PC-9 (cell line): ENCODE data around the gene WDR37. TPM values are rescaled to one million over a fixed set of nuclear protein-coding genes. Genes with fewer than 3 reads are reported as not detected.

Experiments used
- BruUV-seq: library from RNA; stranded (reverse); fragments of 400-500 nt; replicated peaks from 2 replicates; lab custom pipeline; 2021; lab: Mats Ljungman, UMichigan
- CTCF ChIA-PET: fragments of 300-600 bp; sonication (Branson Sonifier 250); formaldehyde crosslinking; loops from one replicate; lab custom pipeline; 2022; ENCODE audit warnings: antibody characterized with exemption; lab: Charles Lee
- POLR2A ChIA-PET: fragments of 300-600 bp; sonication (Branson Sonifier 250); formaldehyde crosslinking; loops from one replicate; lab custom pipeline; 2022; ENCODE audit warnings: antibody characterized with exemption; ENCODE audit not compliant: unreplicated experiment; lab: Charles Lee
- DNase-seq, 2 experiments: peaks; one replicate each; pipeline versions ENCODE4 v3.0.0 to v3.0.0-alpha.2; 2015 to 2022; ENCODE audit warnings: mixed read lengths in 1 of 2
- H2AFZ ChIP-seq: fragments of 200-600 bp; sonication (generic); 2 replicates; pipeline ENCODE4 v1.8.1; 2017; ENCODE audit warnings: antibody characterized with exemption
- H3F3A ChIP-seq: fragments of 200-600 bp; sonication (generic); 2 replicates; pipeline ENCODE4 v1.8.1; 2017; ENCODE audit warnings: antibody characterized with exemption, mild to moderate bottlenecking, low read depth; ENCODE audit not compliant: insufficient read depth
- H3K27ac ChIP-seq: fragments of 200-600 bp; sonication (generic); 2 replicates; pipeline ENCODE4 v1.6.1; 2016; ENCODE audit warnings: mixed run types
- H3K27me3 ChIP-seq: fragments of 200-600 bp; sonication (generic); 2 replicates; pipeline ENCODE4 v1.6.1; 2016; ENCODE audit warnings: low read depth, mixed run types; ENCODE audit not compliant: insufficient read depth
- H3K36me3 ChIP-seq: fragments of 200-600 bp; sonication (generic); 2 replicates; pipeline ENCODE4 v1.6.1; 2016; ENCODE audit warnings: low read depth, mixed run types
- H3K4me1 ChIP-seq: fragments of 200-600 bp; sonication (generic); replicated peaks from 2 replicates; pipeline ENCODE4 v1.6.1; 2016; ENCODE audit warnings: mixed run types; ENCODE audit not compliant: insufficient read depth
- H3K4me2 ChIP-seq: fragments of 200-600 bp; sonication (generic); 2 replicates; pipeline ENCODE4 v1.6.1; 2017; ENCODE audit warnings: mixed run types
- H3K4me3 ChIP-seq: fragments of 200-600 bp; sonication (generic); 2 replicates; pipeline ENCODE4 v1.6.1; 2016; ENCODE audit warnings: mixed run types
- H3K79me2 ChIP-seq: fragments of 200-600 bp; sonication (generic); 2 replicates; pipeline ENCODE4 v1.6.1; 2017; ENCODE audit warnings: low read depth, mixed run types
- H3K9me2 ChIP-seq: fragments of 200-600 bp; sonication (generic); 2 replicates; pipeline ENCODE4 v1.8.1; 2017; ENCODE audit warnings: mild to moderate bottlenecking; ENCODE audit not compliant: insufficient read depth
- H3K9me3 ChIP-seq: fragments of 200-600 bp; sonication (generic); 2 replicates; pipeline ENCODE4 v1.8.1; 2016; ENCODE audit warnings: low read depth; ENCODE audit not compliant: insufficient read depth
- H4K20me1 ChIP-seq: fragments of 200-600 bp; sonication (generic); 2 replicates; pipeline ENCODE4 v1.8.1; 2017; ENCODE audit not compliant: insufficient read depth
- EZH2 ChIP-seq: fragments of 200-600 bp; sonication (generic); IDR thresholded peaks from 2 replicates; pipeline ENCODE4 v1.8.0; 2017; ENCODE audit warnings: antibody characterized with exemption, low read depth
- intact Hi-C: fragments of 100-400 bp; cut with micrococcal nuclease; formaldehyde crosslinking; loops from one replicate; pipeline ENCODE4 v1.10.0; 2022; ENCODE audit not compliant: unreplicated experiment
- total RNA-seq: library from RNA; stranded (reverse); gene quantifications from 2 replicates; pipeline ENCODE4 v1.2.3, GENCODE V29; 2021
- TF ChIP-seq, protein P1 (sequence below): fragments of 200-600 bp; sonication (generic); conservative IDR thresholded peaks from 2 replicates; pipeline ENCODE4 v1.6.1; 2017; ENCODE audit warnings: mixed run types, antibody characterized with exemption, mild to moderate bottlenecking, moderate library complexity

Gene WDR37
- total RNA-seq, 1 experiment from 2014 or later: 12.3 TPM

DNA sequence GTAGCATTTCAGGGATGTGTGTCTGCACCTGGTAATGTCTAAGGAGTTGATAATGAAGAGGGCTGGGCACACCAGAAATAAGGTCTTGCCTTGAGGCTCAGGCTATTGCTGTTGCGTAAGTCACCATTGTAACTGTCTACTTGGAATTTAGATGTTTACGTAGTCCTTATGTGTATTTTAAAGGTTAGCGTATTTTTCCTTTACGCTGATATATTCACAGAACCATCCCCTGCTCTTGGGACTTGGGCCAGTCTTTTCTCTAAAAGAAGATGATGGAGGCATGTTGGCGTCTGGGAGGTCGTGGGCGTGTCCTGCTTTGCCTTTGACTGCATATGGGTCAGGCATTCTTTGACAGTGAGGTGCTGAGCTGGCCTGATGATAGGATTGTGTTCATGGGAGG is 14.7 kb downstream of the WDR37 start:
- no TSS peak for BruUV-seq
- H3K4me2 ChIP-seq: no peak overlapping the region
- no peaks in the 10 kb centered on the region for H3K27me3 ChIP-seq
- H3K9me2 ChIP-seq: no peaks in the 10 kb centered on the region
- H3K27ac ChIP-seq: no peak overlapping the region
- ChIA-PET CTCF (no interaction called here), POLR2A (no interaction called here)
- intact Hi-C loops: no loop called here
- H3K36me3 ChIP-seq: no peaks in the 10 kb centered on the region
- TF ChIP-seq EZH2: no peak
- TF ChIP-seq, protein P1, sequence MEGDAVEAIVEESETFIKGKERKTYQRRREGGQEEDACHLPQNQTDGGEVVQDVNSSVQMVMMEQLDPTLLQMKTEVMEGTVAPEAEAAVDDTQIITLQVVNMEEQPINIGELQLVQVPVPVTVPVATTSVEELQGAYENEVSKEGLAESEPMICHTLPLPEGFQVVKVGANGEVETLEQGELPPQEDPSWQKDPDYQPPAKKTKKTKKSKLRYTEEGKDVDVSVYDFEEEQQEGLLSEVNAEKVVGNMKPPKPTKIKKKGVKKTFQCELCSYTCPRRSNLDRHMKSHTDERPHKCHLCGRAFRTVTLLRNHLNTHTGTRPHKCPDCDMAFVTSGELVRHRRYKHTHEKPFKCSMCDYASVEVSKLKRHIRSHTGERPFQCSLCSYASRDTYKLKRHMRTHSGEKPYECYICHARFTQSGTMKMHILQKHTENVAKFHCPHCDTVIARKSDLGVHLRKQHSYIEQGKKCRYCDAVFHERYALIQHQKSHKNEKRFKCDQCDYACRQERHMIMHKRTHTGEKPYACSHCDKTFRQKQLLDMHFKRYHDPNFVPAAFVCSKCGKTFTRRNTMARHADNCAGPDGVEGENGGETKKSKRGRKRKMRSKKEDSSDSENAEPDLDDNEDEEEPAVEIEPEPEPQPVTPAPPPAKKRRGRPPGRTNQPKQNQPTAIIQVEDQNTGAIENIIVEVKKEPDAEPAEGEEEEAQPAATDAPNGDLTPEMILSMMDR: no peak
- no peak for DNase-seq
- H3K9me3 ChIP-seq: no peaks in the 10 kb centered on the region
- H3K4me3 ChIP-seq: no peak overlapping the region
- H3F3A ChIP-seq: no peaks in the 10 kb centered on the region
- no peaks in the 10 kb centered on the region for H3K4me1 ChIP-seq
- H2AFZ ChIP-seq: no peak overlapping the region
- 0 out of 2 replicates have a peak, but pooled peaks cover 3% of the 10 kb centered on the region for H3K79me2 ChIP-seq
- H4K20me1 ChIP-seq: no peaks in the 10 kb centered on the region; the same call in 1 of the 2 replicates

DNA sequence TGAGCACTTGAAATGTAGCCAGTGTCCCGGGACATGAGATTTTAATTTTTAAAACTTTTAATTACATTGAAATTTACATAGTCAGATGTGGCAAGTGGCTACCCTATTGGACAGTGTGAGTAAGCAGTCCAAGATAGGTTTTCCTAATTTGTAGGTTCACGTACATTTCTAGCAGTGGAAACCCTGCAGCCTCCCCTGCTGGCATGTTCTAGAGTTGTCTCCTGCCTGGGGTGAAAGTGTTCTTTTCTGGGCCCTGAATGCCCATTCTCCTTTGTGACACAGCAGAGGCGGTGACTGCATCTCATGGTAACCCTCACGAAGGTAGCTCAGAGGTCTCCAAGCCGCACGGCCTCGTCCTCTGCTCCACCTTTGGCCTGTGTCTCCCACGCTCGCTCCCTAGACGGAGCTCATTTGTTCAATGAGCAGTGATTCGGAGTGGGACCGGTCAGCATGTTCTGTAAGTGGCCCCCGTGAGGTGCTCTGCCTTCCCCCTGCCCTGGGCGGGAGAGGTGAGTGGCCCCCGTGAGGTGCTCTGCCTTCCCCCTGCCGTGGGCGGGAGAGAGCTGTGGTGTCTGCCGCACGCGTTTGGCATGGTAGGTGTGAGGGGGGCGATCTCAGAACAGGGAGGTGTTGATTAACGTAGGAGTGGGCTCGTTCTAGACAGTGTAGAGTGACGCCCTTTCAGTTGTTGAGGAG is 18.0 kb downstream of the WDR37 start:
- Histone ChIP-seq H4K20me1 (no peaks in the 10 kb centered on the region; the same call in 1 of the 2 replicates), H3K27ac (no peak overlapping the region), H3F3A (no peaks in the 10 kb centered on the region), H3K4me3 (no peak overlapping the region), H2AFZ (no peak overlapping the region), H3K4me1 (no peaks in the 10 kb centered on the region), H3K9me3 (no peaks in the 10 kb centered on the region), H3K79me2 (0 out of 2 replicates have a peak, but pooled peaks cover 3% of the 10 kb centered on the region), H3K4me2 (no peak overlapping the region), H3K27me3 (no peaks in the 10 kb centered on the region), H3K36me3 (no peaks in the 10 kb centered on the region), H3K9me2 (no peaks in the 10 kb centered on the region)
- ChIA-PET CTCF (no interaction called here), POLR2A (no interaction called here)
- DNase-seq: no peak
- intact Hi-C loops: no loop called here
- BruUV-seq: no TSS peak
- TF ChIP-seq, protein P1: no peak
- no peak for TF ChIP-seq EZH2

DNA sequence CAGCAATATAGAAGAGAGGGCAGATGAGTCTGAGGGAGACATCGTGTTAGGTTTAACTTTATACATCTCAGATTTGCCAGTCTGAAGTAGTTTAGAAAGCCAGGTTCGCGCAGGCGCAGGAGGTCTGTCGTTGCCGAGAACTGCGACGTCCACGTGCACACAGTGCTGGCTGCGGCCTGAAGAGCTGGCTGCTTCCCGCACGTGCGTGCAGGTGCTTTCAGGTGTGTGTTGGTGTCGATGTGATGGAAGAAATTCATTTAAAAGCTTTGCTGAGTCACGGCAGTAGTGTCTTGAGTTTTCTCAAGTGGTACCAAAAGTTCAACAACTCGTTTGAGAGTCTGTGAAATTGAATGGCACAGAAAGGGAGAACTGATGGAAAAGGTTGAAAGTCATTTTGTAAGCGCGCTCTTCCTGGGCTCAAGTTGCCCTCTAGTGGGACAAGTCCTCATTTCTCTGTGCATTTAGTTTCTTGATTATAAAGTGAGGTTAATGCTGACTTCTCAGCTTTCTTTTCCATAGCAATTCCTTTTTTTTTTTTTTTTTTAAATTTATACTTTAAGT is 18.6 kb downstream of the WDR37 start:
- TF ChIP-seq, protein P1: no peak
- no peak for TF ChIP-seq EZH2
- no peak overlapping the region for H3K4me2 ChIP-seq
- H4K20me1 ChIP-seq: no peaks in the 10 kb centered on the region; the same call in 1 of the 2 replicates
- H3K9me2 ChIP-seq: no peaks in the 10 kb centered on the region
- DNase-seq: no peak
- H3K4me1 ChIP-seq: no peaks in the 10 kb centered on the region
- no peak overlapping the region for H2AFZ ChIP-seq
- H3K4me3 ChIP-seq: no peak overlapping the region
- CTCF ChIA-PET: no interaction called here
- no peaks in the 10 kb centered on the region for H3F3A ChIP-seq
- intact Hi-C loops: no loop called here
- no peak overlapping the region for H3K27ac ChIP-seq
- POLR2A ChIA-PET: no interaction called here
- H3K79me2 ChIP-seq: 0 out of 2 replicates have a peak, but pooled peaks cover under 1% of the 10 kb centered on the region
- BruUV-seq: no TSS peak
- no peaks in the 10 kb centered on the region for H3K9me3 ChIP-seq
- no peaks in the 10 kb centered on the region for H3K36me3 ChIP-seq
- no peaks in the 10 kb centered on the region for H3K27me3 ChIP-seq
